Calu3 (cell line): ENCODE data around the gene IL1RAPL2. TPM values are rescaled to one million over a fixed set of nuclear protein-coding genes. Genes with fewer than 3 reads are reported as not detected.

Experiments
- BruUV-seq: library from RNA; stranded (reverse); fragments of 400-500 nt; replicated peaks from 2 replicates; lab custom pipeline; 2021; lab: Mats Ljungman, UMichigan
- CTCF ChIA-PET: fragments of 300-600 bp; sonication (Branson Sonifier 250); formaldehyde crosslinking; loops from one replicate; lab custom pipeline; 2022; ENCODE audit warnings: antibody characterized with exemption; lab: Charles Lee
- DNase-seq: peaks from one replicate; pipeline ENCODE4 v3.0.0; 2022
- H3K27ac Mint-ChIP-seq: one replicate; pipeline ENCODE4 v1.8.0; 2022; ENCODE audit warnings: mixed read lengths; ENCODE audit not compliant: unreplicated experiment
- H3K27me3 Mint-ChIP-seq: one replicate; pipeline ENCODE4 v1.8.0; 2022; ENCODE audit warnings: mixed read lengths; ENCODE audit not compliant: unreplicated experiment
- H3K36me3 Mint-ChIP-seq: one replicate; pipeline ENCODE4 v1.8.0; 2022; ENCODE audit warnings: mild to moderate bottlenecking, moderate library complexity, mixed read lengths; ENCODE audit not compliant: insufficient read depth, unreplicated experiment
- H3K4me1 Mint-ChIP-seq: one replicate; pipeline ENCODE4 v1.8.0; 2022; ENCODE audit warnings: mild to moderate bottlenecking, low read depth, mixed read lengths; ENCODE audit not compliant: unreplicated experiment
- H3K4me3 Mint-ChIP-seq: one replicate; pipeline ENCODE4 v1.8.0; 2022; ENCODE audit warnings: mild to moderate bottlenecking, low read depth, moderate library complexity, mixed read lengths; ENCODE audit not compliant: unreplicated experiment
- H3K9me3 Mint-ChIP-seq: one replicate; pipeline ENCODE4 v1.8.0; 2022; ENCODE audit warnings: low read depth, mixed read lengths; ENCODE audit not compliant: unreplicated experiment
- intact Hi-C: fragments of 100-400 bp; cut with micrococcal nuclease; formaldehyde crosslinking; loops from one replicate; pipeline ENCODE4 v1.10.0; 2022; ENCODE audit not compliant: unreplicated experiment
- total RNA-seq: library from RNA; stranded (reverse); gene quantifications from 2 replicates; pipeline ENCODE4 v1.2.3, GENCODE V29; 2022
- TF ChIP-seq, protein P1 (sequence below): fragments of 200-600 bp; IDR thresholded peaks from one replicate; pipeline ENCODE4 v1.8.0; 2022; ENCODE audit warnings: antibody characterized with exemption; ENCODE audit not compliant: unreplicated experiment

IL1RAPL2 gene
- total RNA-seq, 1 experiment from 2014 or later: not detected

DNA sequence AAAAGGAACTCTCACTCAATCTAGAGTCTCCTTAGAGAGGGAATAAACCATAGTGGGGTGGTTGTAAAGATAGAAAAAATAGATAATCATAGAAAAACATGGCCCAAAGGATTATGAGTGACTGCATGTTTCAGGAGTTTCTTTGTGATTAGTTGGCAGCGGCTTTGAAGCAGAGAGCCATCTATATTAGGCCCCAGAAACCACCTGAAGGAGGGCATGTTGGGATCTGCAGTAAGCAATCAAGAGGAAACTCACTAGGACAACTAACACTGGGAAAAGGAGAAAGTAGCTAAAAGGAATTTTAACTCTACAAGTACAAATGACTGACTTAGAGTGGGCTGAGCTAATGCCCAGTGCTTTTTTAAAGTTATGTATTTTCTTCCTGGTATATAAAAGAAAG is 987.1 kb downstream of the IL1RAPL2 start:
- intact Hi-C loops: no loop called here
- BruUV-seq: no TSS peak
- TF ChIP-seq, protein P1, sequence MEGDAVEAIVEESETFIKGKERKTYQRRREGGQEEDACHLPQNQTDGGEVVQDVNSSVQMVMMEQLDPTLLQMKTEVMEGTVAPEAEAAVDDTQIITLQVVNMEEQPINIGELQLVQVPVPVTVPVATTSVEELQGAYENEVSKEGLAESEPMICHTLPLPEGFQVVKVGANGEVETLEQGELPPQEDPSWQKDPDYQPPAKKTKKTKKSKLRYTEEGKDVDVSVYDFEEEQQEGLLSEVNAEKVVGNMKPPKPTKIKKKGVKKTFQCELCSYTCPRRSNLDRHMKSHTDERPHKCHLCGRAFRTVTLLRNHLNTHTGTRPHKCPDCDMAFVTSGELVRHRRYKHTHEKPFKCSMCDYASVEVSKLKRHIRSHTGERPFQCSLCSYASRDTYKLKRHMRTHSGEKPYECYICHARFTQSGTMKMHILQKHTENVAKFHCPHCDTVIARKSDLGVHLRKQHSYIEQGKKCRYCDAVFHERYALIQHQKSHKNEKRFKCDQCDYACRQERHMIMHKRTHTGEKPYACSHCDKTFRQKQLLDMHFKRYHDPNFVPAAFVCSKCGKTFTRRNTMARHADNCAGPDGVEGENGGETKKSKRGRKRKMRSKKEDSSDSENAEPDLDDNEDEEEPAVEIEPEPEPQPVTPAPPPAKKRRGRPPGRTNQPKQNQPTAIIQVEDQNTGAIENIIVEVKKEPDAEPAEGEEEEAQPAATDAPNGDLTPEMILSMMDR: no peak
- Mint-ChIP-seq H3K4me1 (no peaks in the 10 kb centered on the region), H3K4me3 (no peak overlapping the region), H3K9me3 (peaks cover 2% of the 10 kb centered on the region), H3K36me3 (no peaks in the 10 kb centered on the region), H3K27ac (no peak overlapping the region), H3K27me3 (no peaks in the 10 kb centered on the region)
- no peak for DNase-seq
- CTCF ChIA-PET: interaction anchor here (0.5 kb wide), 1 partner anchor 27 kb away, joined by 8 read pairs; no protein-coding TSS in a partner anchor

DNA sequence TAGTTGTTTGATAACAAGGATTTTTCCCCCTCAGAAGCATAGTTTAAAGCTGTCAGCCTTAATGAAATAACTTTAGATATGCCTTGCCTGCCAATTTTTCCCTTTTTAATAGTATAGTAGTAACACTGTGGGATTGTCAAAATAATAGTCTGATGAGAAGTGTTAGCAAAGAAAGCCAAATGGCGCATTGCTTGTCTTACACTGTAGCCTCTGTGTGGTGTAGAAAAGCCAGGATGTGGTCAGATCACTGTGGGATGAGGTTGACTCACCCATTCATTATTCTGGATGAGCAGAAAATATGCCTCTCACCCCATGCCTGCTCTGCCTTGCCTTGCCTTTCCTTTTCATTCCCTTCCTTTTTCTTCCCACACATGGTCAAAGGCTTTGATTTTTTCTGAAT is 998.5 kb downstream of the IL1RAPL2 start:
- Mint-ChIP-seq H3K4me1 (no peaks in the 10 kb centered on the region), H3K9me3 (no peaks in the 10 kb centered on the region), H3K36me3 (no peaks in the 10 kb centered on the region), H3K27ac (no peak overlapping the region), H3K4me3 (no peak overlapping the region), H3K27me3 (no peaks in the 10 kb centered on the region)
- TF ChIP-seq, protein P1: no peak
- BruUV-seq: no TSS peak
- CTCF ChIA-PET: no interaction called here
- intact Hi-C loops: no loop called here
- no peak for DNase-seq

DNA sequence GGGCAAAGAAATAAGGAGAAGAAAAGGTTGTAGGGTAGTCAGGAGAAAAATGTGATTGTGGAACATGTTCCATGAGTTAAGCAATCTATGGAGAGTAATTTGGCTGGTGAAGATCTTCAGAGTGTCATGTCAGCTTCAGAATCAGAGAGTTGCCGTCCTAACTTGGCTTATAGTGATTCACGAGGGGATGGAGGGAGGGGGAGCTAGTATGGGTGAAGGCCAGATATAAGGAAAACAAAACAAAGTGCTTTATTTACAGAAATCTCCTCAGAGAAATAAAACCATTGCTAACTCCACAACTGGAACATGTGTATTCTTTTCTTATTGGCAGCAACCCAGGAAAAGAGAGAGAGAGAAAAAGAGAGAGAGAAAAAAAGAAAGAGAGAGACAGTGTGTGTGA is 999.9 kb downstream of the IL1RAPL2 start:
- H3K27ac Mint-ChIP-seq: no peak overlapping the region
- TF ChIP-seq, protein P1: no peak
- H3K27me3 Mint-ChIP-seq: no peaks in the 10 kb centered on the region
- intact Hi-C loops: no loop called here
- no peaks in the 10 kb centered on the region for H3K4me1 Mint-ChIP-seq
- BruUV-seq: no TSS peak
- no peak overlapping the region for H3K4me3 Mint-ChIP-seq
- no peaks in the 10 kb centered on the region for H3K9me3 Mint-ChIP-seq
- H3K36me3 Mint-ChIP-seq: no peaks in the 10 kb centered on the region
- CTCF ChIA-PET: no interaction called here
- no peak for DNase-seq

DNA sequence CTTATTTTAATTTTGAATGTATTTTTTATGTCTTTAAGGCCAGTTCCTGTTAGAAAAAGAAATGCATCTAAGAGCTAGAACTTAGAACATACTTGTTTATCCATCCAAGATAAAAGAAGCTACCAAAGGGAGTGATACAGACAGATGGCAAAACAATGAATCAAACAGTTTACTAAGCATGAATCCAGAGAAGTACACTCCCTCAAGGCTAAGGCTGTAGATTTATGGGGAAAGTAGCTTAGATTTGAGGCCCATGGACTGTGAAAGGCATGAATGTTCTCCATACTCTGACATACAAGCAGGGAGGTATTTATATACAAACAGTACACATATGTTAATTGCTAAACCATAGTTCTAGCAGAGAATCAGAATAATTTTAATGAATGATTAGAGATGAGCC is 1001.1 kb downstream of the IL1RAPL2 start:
- CTCF ChIA-PET: no interaction called here
- no TSS peak for BruUV-seq
- no peaks in the 10 kb centered on the region for H3K36me3 Mint-ChIP-seq
- TF ChIP-seq, protein P1: no peak
- H3K9me3 Mint-ChIP-seq: no peaks in the 10 kb centered on the region
- no peak overlapping the region for H3K4me3 Mint-ChIP-seq
- DNase-seq: no peak
- H3K4me1 Mint-ChIP-seq: no peaks in the 10 kb centered on the region
- H3K27ac Mint-ChIP-seq: no peak overlapping the region
- intact Hi-C loops: no loop called here
- H3K27me3 Mint-ChIP-seq: no peaks in the 10 kb centered on the region
